Suprapubic skin (tissue), 4 donors: ENCODE measurements around the gene NCKAP5.

Experiments used
- POLR2A ChIP-seq, 2 donors: fragments of 450-650 bp; IDR thresholded peaks; one replicate each; pipeline ENCODE4 v1.6.1; 2017; ENCODE audit warnings: antibody characterized with exemption in 2 of 2, mild to moderate bottlenecking in 2 of 2, moderate library complexity in 2 of 2
- POLR2AphosphoS5 ChIP-seq, 3 donors: sonication (generic); formaldehyde crosslinking; IDR thresholded peaks; one replicate each; pipeline ENCODE4 v1.6.1; 2017; ENCODE audit warnings: antibody characterized with exemption in 3 of 3
- TF ChIP-seq, protein P1 (sequence below), 2 donors: fragments of 200-600 bp in 1 of 2; fragments of 450-650 bp in 1 of 2; sonication (generic) in 1 of 2; IDR thresholded peaks; one replicate each; pipeline ENCODE4 v1.5.1; 2016 to 2019; ENCODE audit warnings: antibody characterized with exemption in 2 of 2, mild to moderate bottlenecking in 1 of 2, moderate library complexity in 1 of 2

- TF ChIP-seq, protein P1, sequence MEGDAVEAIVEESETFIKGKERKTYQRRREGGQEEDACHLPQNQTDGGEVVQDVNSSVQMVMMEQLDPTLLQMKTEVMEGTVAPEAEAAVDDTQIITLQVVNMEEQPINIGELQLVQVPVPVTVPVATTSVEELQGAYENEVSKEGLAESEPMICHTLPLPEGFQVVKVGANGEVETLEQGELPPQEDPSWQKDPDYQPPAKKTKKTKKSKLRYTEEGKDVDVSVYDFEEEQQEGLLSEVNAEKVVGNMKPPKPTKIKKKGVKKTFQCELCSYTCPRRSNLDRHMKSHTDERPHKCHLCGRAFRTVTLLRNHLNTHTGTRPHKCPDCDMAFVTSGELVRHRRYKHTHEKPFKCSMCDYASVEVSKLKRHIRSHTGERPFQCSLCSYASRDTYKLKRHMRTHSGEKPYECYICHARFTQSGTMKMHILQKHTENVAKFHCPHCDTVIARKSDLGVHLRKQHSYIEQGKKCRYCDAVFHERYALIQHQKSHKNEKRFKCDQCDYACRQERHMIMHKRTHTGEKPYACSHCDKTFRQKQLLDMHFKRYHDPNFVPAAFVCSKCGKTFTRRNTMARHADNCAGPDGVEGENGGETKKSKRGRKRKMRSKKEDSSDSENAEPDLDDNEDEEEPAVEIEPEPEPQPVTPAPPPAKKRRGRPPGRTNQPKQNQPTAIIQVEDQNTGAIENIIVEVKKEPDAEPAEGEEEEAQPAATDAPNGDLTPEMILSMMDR (IDR thresholded peaks at IDR 0.05), result no peak
- TF ChIP-seq POLR2A (IDR thresholded peaks at IDR 0.05) (no peak), POLR2AphosphoS5 (IDR thresholded peaks at IDR 0.05) (no peak)
Measured at GRCh38 chr2:132830321-132830827, 737.9 kb downstream of the NCKAP5 start.
